Inferior parietal cortex (tissue), 1 donor: ENCODE measurements around the gene MOGAT2.
A peak's percentile ranks its signal among the peaks of the same experiment; 100 is the strongest.

Source experiments
- DNase-seq: peaks from one replicate; pipeline ENCODE4 v3.0.0-alpha.2; 2016; ENCODE audit errors: extremely low spot score

Gene MOGAT2

GRCh38 chr11:75759832-75760231, 42.2 kb downstream of the MOGAT2 start:
- no peak for DNase-seq

DNA sequence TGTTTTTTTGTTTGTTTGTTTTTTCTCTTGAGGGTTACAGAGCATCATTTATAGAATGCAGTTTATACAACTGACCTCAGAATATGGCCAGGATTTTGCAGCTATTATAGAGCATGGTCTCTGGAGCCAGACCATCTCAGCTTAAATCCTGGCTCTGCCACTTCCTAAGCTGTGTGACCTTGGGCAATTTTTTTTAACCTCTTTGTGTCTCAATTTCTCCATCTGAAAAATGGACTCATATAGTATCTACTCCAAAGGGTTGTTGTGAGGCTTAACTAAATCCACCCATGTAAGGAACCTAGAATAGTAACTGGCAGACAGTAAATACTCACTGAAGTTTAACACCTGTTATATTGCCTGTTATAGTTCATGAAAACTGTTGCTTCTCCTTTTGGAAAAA, 42.6 kb downstream of the MOGAT2 start:
- no peak for DNase-seq

- DNase-seq, result peak; percentile 28
These were observed 43.3 kb downstream of the MOGAT2 start for GRCh38 chr11:75760710-75761493.

GRCh38 chr11:75762158-75762557, 44.5 kb downstream of the MOGAT2 start:
- DNase-seq, result no peak

DNA sequence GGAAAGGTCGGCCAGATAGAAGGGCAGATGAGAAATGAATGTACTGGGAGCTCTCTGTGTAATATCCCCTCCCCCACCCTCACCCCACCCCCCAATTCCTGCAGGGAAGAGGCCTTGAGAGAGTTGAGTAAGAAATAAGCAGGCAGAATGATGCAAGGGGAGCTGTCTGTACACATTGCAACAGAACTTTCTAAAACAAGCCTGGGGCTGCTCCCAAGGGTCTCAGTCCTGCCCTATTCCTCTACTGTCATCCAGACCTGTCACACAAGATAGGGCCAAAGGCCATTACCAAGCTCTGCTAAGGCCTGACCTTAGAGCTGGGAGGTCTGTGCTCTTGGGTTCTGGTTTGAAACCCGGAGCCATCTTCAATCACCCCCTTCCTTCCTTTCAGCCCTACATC, 45.2 kb downstream of the MOGAT2 start:
- no peak for DNase-seq

GRCh38 chr11:75763846-75764245, 46.2 kb downstream of the MOGAT2 start:
- DNase-seq, result no peak

- DNase-seq, result no peak
These were observed 47.5 kb downstream of the MOGAT2 start for GRCh38 chr11:75765116-75765515.

DNA sequence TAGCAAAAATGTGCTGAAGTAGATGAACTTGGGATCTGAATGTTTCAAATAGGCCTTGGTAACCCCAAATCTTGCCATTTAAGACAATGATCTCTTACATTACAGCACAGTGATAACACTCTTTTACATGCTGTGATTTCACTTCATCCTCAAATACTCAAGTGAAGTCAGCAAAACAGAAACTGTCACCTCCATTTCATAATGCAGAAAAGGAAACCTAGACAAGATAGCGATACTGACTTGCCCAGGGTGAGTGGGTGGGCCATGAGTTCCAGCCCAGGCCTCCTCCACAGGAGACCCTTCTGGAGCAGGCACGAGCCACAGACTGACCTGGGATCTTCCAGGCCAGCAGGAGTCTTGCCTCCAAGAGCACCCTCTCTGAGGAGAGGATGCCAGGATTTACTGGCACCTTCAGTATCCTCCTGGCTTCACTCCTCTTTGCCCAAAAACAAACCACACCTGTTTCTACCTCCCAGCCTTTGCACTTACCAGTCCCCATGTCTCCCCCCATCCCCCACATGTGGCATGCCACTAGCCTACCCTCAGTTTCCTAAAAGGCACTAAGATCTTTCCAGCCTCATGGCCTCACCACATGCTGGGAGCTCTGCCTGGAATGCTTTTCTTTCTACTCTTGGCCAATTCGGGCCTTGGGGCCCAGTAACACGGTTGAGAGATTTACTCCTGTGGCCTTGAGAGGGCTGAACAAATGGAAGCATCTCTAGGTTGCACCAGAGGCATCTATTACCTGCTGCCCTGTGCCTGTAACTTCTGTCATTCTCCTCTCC, 49.0 kb downstream of the MOGAT2 start:
- DNase-seq, result no peak

GRCh38 chr11:75767228-75767572, 49.6 kb downstream of the MOGAT2 start:
- DNase-seq, result no peak

DNA sequence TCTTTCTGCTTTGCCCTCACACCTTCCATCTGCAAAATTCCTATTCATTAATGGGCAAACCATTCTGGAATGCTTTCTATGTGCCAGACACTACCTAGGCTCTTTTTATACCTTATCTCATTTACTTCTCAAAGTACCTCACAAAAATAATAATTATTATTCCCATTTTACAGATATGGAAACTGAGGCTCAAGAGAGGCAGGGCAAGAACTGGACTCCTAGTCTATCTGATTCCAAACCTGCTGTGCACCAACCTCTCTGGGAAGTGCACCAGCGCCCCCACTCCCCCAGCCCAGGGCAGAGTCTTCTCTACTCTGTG, 50.1 kb downstream of the MOGAT2 start:
- DNase-seq, result no peak

GRCh38 chr11:75768112-75768908, 50.7 kb downstream of the MOGAT2 start, which contains the start of gene DGAT2:
DGAT2 (plus strand) TSS chr11:75768778; CDS start chr11:75768992, 214 bp downstream.
- DNase-seq, result peak; percentile 55

GRCh38 chr11:75768909-75769771, 51.5 kb downstream of the MOGAT2 start:
- DNase-seq, result no peak

- DNase-seq, result no peak
These were observed 52.5 kb downstream of the MOGAT2 start for GRCh38 chr11:75770102-75770501.

- DNase-seq, result no peak
These were observed 54.2 kb downstream of the MOGAT2 start for GRCh38 chr11:75771646-75772410.

DNA sequence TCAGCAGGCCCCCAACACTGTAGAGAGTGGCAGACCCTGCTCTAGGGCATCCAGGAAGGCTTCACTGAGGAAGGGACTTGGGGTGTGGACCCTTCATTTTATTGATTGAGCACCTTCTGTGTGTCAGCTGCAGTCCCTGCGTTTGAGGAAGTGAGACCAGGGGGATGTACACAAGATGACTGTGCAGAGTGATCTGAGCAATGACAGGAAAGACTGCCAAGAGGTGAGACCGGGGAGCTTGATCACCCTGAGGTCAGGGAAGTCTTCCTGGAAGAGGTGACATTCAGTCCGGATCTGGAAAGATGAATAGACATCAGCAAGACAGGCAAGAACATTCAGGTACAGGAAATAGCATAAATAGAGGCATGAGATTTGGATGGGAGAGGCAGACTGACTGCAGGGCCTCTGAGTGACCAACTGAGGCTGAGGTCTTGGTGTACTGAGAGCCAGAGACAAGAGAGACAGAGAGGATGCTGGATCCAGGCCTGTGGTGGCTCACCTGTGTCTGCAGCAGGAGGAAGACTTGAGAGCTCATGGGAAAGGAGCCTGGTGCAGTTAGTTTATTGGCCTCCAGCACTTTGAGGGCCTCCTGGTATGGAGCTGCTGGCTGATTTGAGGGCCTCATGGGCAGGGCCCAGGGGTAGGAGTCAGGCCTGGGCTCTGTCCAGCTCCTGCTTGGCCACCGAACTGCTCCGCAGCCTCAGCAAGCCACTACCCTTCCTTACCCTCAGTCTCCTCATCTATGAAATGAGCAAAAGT, 56.1 kb downstream of the MOGAT2 start:
- no peak for DNase-seq

- no peak for DNase-seq
These were observed 57.4 kb downstream of the MOGAT2 start for GRCh38 chr11:75775056-75775455.

DNA sequence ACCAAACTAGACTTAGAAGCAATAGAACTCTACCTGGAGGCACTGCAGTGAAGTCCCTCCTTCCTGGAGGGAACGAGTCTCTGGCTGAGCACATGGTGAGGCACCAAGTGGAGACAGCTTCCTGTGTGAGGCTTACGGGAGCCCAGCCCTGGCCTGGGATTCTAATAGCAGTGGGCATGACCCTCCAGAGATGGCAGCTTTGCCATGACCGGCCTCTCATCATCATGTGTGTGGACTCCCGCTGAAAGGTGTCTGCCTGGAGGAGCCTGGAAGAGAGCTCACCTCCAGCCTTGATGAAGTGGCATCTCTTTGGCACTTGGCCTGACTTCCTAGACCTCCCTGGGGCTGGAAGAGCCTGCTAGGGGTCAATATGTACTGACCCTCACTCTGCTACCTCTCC, 58.9 kb downstream of the MOGAT2 start:
- no peak for DNase-seq

GRCh38 chr11:75777461-75778110, 59.9 kb downstream of the MOGAT2 start:
- no peak for DNase-seq

GRCh38 chr11:75778962-75779361, 61.3 kb downstream of the MOGAT2 start:
- no peak for DNase-seq
